HepG2 (cell line): ENCODE data around the gene NAA38. TPM values are rescaled to one million over a fixed set of nuclear protein-coding genes. Genes with fewer than 3 reads are reported as not detected.

Experiments used
- ARNTL ChIP-seq: sonication (generic); formaldehyde crosslinking; IDR thresholded peaks from 2 replicates; pipeline ENCODE4 v1.4.0; 2020; ENCODE audit warnings: mild to moderate bottlenecking, missing genetic modification reagents
- CEBPG ChIP-seq: IDR thresholded peaks from 2 replicates; pipeline ENCODE4 v1.6.1; 2016
- FOXC1 ChIP-seq: sonication (generic); formaldehyde crosslinking; IDR thresholded peaks from 2 replicates; pipeline ENCODE4 v1.8.0; 2022; ENCODE audit warnings: mild to moderate bottlenecking, missing genetic modification reagents, borderline replicate concordance
- GPN1 ChIP-seq: sonication (generic); formaldehyde crosslinking; IDR thresholded peaks from 2 replicates; pipeline ENCODE4 v1.5.1; 2020; ENCODE audit warnings: missing genetic modification reagents, borderline replicate concordance
- GTF2F1 ChIP-seq: fragments of 150-350 bp; IDR thresholded peaks from 2 replicates; pipeline ENCODE4 v1.6.1; 2014; ENCODE audit warnings: low read length
- KLF16 ChIP-seq, 2 experiments: sonication (generic) in 1 of 2; formaldehyde crosslinking in 1 of 2; IDR thresholded peaks; 2 replicates each; pipeline versions ENCODE4 v1.6.1 to v1.8.0; 2016 to 2023; ENCODE audit warnings: missing genetic modification reagents in 2 of 2, missing compliant biosample characterization in 1 of 2
- KMT2A ChIP-seq: sonication (generic); formaldehyde crosslinking; IDR thresholded peaks from 2 replicates; pipeline ENCODE4 v1.4.0; 2020; ENCODE audit warnings: missing genetic modification reagents
- NR2C2 ChIP-seq: sonication (generic); formaldehyde crosslinking; IDR thresholded peaks from 2 replicates; pipeline ENCODE4 v1.4.0; 2020; ENCODE audit warnings: missing genetic modification reagents, mild to moderate bottlenecking, moderate library complexity, borderline replicate concordance
- POLR2G ChIP-seq: fragments of 200-400 bp; formaldehyde crosslinking; IDR thresholded peaks from 2 replicates; pipeline ENCODE4 v1.6.1; 2018; ENCODE audit warnings: mild to moderate bottlenecking, low read depth, low read length, moderate library complexity
- PPARG ChIP-seq: conservative IDR thresholded peaks from 2 replicates; pipeline ENCODE4 v1.6.1; 2016; ENCODE audit warnings: missing biosample characterization, missing genetic modification reagents
- RBM22 ChIP-seq: fragments of 200-400 bp; formaldehyde crosslinking; optimal IDR thresholded peaks from 2 replicates; pipeline ENCODE3; 2017; ENCODE audit warnings: mild to moderate bottlenecking, low read length, moderate library complexity
- TOPORS ChIP-seq: sonication (generic); formaldehyde crosslinking; IDR thresholded peaks from 2 replicates; pipeline ENCODE4 v1.8.0; 2023; ENCODE audit warnings: mild to moderate bottlenecking, missing genetic modification reagents
- YY1 ChIP-seq: IDR thresholded peaks from 2 replicates; pipeline ENCODE4 v1.6.1; 2011; ENCODE audit warnings: low read length, low read depth, moderate library complexity, mild to moderate bottlenecking; ENCODE audit not compliant: insufficient read depth, insufficient replicate concordance
- polyA plus RNA-seq, 8 experiments: library from polyadenylated mRNA; depleted of rRNA in 3 of 8; stranded (reverse) in 7 of 8; unstranded in 1 of 8; fragments of >200 nt; fragmentation: Illumina TruSeq in 4 of 8; extraction: Trizol in 4 of 8; gene quantifications; 2 replicates each; pipeline versions ENCODE4 v1.2.1 to v1.2.3, GENCODE V29; 2011 to 2016; ENCODE audit warnings: low read depth in 4 of 8, missing spikeins in 1 of 8, mixed read lengths in 1 of 8; ENCODE audit not compliant: insufficient read depth in 1 of 8
- total RNA-seq, 5 experiments: library from RNA; depleted of rRNA; stranded (reverse); fragments of >200 nt; fragmentation: Illumina TruSeq; extraction: Trizol; gene quantifications; 2 replicates each; pipeline ENCODE4 v1.2.3, GENCODE V29; 2016; ENCODE audit warnings: low read depth in 1 of 5
- TF ChIP-seq, protein P1 (sequence below): sonication (generic); formaldehyde crosslinking; IDR thresholded peaks from 2 replicates; pipeline ENCODE4 v1.4.0; 2020; ENCODE audit warnings: missing genetic modification reagents, borderline replicate concordance
- TF ChIP-seq, protein P2 (sequence below): sonication (generic); formaldehyde crosslinking; IDR thresholded peaks from 2 replicates; pipeline ENCODE4 v1.9.0; 2022; ENCODE audit warnings: missing genetic modification reagents, mild to moderate bottlenecking, borderline replicate concordance
- TF ChIP-seq, protein P3 (sequence below): sonication (generic); formaldehyde crosslinking; IDR thresholded peaks from 2 replicates; pipeline ENCODE4 v1.4.0; 2020; ENCODE audit warnings: mild to moderate bottlenecking, missing genetic modification reagents, borderline replicate concordance

Gene NAA38
- total and polyA plus RNA-seq, 2 of the 13 experiments (the other 11 are each of a cell fraction or from before 2014, with no cell fraction given) = 46.9 to 91.6 TPM

DNA sequence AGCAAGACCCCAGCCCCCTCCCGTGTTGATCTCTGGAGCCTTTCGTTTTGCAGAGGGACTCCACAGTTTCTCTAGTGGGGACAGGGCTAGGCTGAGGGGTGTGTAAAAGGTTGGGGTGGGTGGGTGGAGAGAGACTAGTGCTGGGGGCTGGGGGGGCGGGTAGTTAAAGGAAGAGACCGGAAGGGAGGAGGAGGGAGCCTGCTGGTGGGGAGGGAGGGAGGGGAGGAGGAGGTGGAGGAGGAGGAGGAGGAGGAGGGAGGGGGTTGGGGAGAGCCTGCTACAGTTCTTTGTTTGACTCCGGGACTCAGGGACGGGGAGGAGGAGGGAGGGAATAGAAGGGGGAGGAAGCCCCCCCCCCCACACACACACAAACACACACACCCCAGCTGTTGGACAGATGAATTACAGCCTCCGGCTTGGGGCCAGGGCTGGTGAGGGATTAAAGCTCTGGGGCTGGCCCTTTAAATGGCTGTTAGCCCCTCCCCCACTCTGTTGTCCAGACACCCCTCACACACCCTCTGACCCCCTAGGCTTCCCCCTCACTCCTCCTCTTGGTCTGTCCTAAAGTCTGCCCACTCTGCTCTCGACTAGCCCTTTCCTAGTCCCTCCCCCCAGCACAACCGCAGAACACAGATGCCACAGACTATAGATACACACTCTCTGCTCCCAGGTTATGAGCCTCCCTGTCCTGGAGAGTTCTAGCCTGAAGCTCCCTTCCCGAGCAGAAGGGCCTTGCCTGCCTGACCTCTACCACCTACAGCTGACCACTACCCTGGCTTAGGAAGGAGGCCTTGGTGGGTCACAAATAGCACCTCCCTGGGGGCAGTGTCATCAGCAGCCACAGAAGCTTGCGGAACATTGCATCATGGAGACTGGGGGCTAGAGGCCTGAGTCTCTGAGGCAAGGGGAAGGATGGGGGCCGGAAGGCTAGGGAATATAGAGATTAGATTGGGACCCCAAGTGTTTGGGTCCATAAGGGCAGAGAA lies 19.0 kb downstream of the NAA38 start (continued):
- peak; percentile 58 for TF ChIP-seq POLR2G
- no peak for TF ChIP-seq PPARG
- no peak for TF ChIP-seq GTF2F1
- no peak for TF ChIP-seq YY1
- 0 out of 4 replicates have a peak, but pooled peaks of 1 of the 2 experiments have one; percentile 22 for TF ChIP-seq KLF16 (CRISPR knock-in tag; IDR thresholded peaks at IDR 0.05)
- TF ChIP-seq, protein P1, sequence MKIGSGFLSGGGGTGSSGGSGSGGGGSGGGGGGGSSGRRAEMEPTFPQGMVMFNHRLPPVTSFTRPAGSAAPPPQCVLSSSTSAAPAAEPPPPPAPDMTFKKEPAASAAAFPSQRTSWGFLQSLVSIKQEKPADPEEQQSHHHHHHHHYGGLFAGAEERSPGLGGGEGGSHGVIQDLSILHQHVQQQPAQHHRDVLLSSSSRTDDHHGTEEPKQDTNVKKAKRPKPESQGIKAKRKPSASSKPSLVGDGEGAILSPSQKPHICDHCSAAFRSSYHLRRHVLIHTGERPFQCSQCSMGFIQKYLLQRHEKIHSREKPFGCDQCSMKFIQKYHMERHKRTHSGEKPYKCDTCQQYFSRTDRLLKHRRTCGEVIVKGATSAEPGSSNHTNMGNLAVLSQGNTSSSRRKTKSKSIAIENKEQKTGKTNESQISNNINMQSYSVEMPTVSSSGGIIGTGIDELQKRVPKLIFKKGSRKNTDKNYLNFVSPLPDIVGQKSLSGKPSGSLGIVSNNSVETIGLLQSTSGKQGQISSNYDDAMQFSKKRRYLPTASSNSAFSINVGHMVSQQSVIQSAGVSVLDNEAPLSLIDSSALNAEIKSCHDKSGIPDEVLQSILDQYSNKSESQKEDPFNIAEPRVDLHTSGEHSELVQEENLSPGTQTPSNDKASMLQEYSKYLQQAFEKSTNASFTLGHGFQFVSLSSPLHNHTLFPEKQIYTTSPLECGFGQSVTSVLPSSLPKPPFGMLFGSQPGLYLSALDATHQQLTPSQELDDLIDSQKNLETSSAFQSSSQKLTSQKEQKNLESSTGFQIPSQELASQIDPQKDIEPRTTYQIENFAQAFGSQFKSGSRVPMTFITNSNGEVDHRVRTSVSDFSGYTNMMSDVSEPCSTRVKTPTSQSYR (CRISPR knock-in tag) = peak; percentile 85
- TF ChIP-seq, protein P2, sequence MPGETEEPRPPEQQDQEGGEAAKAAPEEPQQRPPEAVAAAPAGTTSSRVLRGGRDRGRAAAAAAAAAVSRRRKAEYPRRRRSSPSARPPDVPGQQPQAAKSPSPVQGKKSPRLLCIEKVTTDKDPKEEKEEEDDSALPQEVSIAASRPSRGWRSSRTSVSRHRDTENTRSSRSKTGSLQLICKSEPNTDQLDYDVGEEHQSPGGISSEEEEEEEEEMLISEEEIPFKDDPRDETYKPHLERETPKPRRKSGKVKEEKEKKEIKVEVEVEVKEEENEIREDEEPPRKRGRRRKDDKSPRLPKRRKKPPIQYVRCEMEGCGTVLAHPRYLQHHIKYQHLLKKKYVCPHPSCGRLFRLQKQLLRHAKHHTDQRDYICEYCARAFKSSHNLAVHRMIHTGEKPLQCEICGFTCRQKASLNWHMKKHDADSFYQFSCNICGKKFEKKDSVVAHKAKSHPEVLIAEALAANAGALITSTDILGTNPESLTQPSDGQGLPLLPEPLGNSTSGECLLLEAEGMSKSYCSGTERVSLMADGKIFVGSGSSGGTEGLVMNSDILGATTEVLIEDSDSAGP = peak; percentile 98
- TF ChIP-seq NR2C2 (CRISPR knock-in tag) = peak; percentile 86
- TF ChIP-seq FOXC1 (CRISPR knock-in tag) = 0 out of 2 replicates have a peak, but pooled peaks have one; percentile 14
- TF ChIP-seq GPN1 (CRISPR knock-in tag) = no peak
- TF ChIP-seq, protein P3, sequence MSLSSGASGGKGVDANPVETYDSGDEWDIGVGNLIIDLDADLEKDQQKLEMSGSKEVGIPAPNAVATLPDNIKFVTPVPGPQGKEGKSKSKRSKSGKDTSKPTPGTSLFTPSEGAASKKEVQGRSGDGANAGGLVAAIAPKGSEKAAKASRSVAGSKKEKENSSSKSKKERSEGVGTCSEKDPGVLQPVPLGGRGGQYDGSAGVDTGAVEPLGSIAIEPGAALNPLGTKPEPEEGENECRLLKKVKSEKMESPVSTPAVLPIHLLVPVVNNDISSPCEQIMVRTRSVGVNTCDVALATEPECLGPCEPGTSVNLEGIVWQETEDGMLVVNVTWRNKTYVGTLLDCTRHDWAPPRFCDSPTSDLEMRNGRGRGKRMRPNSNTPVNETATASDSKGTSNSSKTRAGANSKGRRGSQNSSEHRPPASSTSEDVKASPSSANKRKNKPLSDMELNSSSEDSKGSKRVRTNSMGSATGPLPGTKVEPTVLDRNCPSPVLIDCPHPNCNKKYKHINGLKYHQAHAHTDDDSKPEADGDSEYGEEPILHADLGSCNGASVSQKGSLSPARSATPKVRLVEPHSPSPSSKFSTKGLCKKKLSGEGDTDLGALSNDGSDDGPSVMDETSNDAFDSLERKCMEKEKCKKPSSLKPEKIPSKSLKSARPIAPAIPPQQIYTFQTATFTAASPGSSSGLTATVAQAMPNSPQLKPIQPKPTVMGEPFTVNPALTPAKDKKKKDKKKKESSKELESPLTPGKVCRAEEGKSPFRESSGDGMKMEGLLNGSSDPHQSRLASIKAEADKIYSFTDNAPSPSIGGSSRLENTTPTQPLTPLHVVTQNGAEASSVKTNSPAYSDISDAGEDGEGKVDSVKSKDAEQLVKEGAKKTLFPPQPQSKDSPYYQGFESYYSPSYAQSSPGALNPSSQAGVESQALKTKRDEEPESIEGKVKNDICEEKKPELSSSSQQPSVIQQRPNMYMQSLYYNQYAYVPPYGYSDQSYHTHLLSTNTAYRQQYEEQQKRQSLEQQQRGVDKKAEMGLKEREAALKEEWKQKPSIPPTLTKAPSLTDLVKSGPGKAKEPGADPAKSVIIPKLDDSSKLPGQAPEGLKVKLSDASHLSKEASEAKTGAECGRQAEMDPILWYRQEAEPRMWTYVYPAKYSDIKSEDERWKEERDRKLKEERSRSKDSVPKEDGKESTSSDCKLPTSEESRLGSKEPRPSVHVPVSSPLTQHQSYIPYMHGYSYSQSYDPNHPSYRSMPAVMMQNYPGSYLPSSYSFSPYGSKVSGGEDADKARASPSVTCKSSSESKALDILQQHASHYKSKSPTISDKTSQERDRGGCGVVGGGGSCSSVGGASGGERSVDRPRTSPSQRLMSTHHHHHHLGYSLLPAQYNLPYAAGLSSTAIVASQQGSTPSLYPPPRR = peak; percentile 29; the same call in 1 of the 2 replicates
- TF ChIP-seq RBM22 = no peak
- TF ChIP-seq ARNTL (CRISPR knock-in tag) = 0 out of 2 replicates have a peak, but pooled peaks have one; percentile 26
- TF ChIP-seq KMT2A (CRISPR knock-in tag) = no peak
- no peak for TF ChIP-seq TOPORS (CRISPR knock-in tag)
- TF ChIP-seq CEBPG (CRISPR knock-in tag) = peak; percentile 90
